ENCODE data around the gene NSUN7.

- TF ChIP-seq GATA3 (IDR thresholded peaks at IDR 0.05; ENCODE audit: low read depth, low read length) (no peak), GATA2 (IDR thresholded peaks at IDR 0.05; ENCODE audit: low read depth, low read length) (no peak)
These were observed 27.1 kb upstream of the NSUN7 start for GRCh38 chr4:40722576-40723161.
